GM19193 (cell line): ENCODE data around the gene CEP152.

Experiments used
- POLR2A ChIP-seq: IDR thresholded peaks from 4 replicates; pipeline ENCODE4 v1.6.1; 2011; ENCODE audit not compliant: insufficient read depth, insufficient read length; ENCODE audit errors: extremely low read depth

CEP152 gene

GRCh38 chr15:48733615-48734014 is 77.3 kb downstream of the CEP152 start:
- no peak for TF ChIP-seq POLR2A

GRCh38 chr15:48730506-48730905 is 80.4 kb downstream of the CEP152 start:
- no peak for TF ChIP-seq POLR2A

- TF ChIP-seq POLR2A: no peak
Observed at GRCh38 chr15:48723969-48724368, 86.9 kb downstream of the CEP152 start.

GRCh38 chr15:48722764-48723661 is 87.9 kb downstream of the CEP152 start:
- TF ChIP-seq POLR2A: no peak

- TF ChIP-seq POLR2A: no peak
Observed at GRCh38 chr15:48721061-48721810, 89.6 kb downstream of the CEP152 start.

- TF ChIP-seq POLR2A: no peak
Observed at GRCh38 chr15:48720646-48721045, 90.2 kb downstream of the CEP152 start.

GRCh38 chr15:48719668-48720067 is 91.2 kb downstream of the CEP152 start:
- no peak for TF ChIP-seq POLR2A

- TF ChIP-seq POLR2A: no peak
Observed at GRCh38 chr15:48718646-48719045, 92.2 kb downstream of the CEP152 start.

- no peak for TF ChIP-seq POLR2A
Observed at GRCh38 chr15:48717458-48717857, 93.4 kb downstream of the CEP152 start.

- TF ChIP-seq POLR2A: no peak
Observed at GRCh38 chr15:48712546-48712945, 98.3 kb downstream of the CEP152 start.

- no peak for TF ChIP-seq POLR2A
Observed at GRCh38 chr15:48710952-48711495, 99.8 kb downstream of the CEP152 start.

- no peak for TF ChIP-seq POLR2A
Observed at GRCh38 chr15:48708641-48709040, 102.2 kb downstream of the CEP152 start.

GRCh38 chr15:48705381-48705780 is 105.5 kb downstream of the CEP152 start:
- TF ChIP-seq POLR2A: no peak

- TF ChIP-seq POLR2A: no peak
Observed at GRCh38 chr15:48703544-48703943, 107.3 kb downstream of the CEP152 start.

- TF ChIP-seq POLR2A: no peak
Observed at GRCh38 chr15:48702569-48703236, 108.2 kb downstream of the CEP152 start.

- no peak for TF ChIP-seq POLR2A
Observed at GRCh38 chr15:48696627-48697312, 114.1 kb downstream of the CEP152 start.
